Measurements from ENCODE around the gene SNW1.

DNA sequence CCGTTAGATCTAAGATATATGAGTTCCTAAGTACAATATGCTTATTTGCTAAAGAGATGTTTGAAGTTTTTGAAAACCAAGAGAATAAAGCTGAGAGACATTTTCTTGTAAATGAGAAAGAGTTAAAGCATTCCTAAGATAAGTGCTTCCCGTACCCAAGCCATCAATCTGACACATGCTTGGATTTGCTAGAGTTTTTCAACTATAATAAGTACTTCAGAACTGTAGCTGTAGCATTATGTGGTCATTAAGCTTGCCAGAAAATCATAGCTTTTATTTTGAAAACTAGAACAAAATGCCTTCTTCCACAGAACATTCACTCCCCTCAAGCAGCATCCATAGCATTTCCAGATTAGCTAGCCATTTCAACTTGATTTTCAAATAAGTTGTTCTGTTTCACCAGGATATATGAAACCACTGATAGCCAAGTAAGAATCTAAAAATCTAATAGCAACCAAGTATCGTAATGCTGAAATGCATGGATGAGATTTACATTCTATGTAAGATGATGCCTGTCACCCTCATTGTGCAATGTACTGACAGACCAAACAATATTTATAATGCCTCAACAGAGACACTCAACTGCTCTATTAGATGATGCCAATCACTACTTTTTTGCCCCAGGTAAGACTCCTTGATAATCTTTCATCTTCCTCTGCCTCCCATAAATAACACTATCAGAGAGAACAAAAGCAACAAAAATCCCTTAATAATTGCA, 8.0 kb downstream of the SNW1 start:
- TF ChIP-seq, protein P1, sequence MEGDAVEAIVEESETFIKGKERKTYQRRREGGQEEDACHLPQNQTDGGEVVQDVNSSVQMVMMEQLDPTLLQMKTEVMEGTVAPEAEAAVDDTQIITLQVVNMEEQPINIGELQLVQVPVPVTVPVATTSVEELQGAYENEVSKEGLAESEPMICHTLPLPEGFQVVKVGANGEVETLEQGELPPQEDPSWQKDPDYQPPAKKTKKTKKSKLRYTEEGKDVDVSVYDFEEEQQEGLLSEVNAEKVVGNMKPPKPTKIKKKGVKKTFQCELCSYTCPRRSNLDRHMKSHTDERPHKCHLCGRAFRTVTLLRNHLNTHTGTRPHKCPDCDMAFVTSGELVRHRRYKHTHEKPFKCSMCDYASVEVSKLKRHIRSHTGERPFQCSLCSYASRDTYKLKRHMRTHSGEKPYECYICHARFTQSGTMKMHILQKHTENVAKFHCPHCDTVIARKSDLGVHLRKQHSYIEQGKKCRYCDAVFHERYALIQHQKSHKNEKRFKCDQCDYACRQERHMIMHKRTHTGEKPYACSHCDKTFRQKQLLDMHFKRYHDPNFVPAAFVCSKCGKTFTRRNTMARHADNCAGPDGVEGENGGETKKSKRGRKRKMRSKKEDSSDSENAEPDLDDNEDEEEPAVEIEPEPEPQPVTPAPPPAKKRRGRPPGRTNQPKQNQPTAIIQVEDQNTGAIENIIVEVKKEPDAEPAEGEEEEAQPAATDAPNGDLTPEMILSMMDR (conservative IDR thresholded peaks at IDR 0.05; ENCODE audit: low read depth, low read length) = no peak
- TF ChIP-seq POLR2A (IDR thresholded peaks at IDR 0.05; ENCODE audit: low read depth, low read length) = no peak
- no peak for TF ChIP-seq SMC3 (IDR thresholded peaks at IDR 0.05; ENCODE audit: low read depth, low read length)
- peak; percentile 63 for TF ChIP-seq CEBPB (IDR thresholded peaks at IDR 0.05; ENCODE audit: low read depth, low read length)
- no peak for TF ChIP-seq BHLHE40 (IDR thresholded peaks at IDR 0.05; ENCODE audit: low read depth, low read length)
- no peak for TF ChIP-seq RAD21 (IDR thresholded peaks at IDR 0.05; ENCODE audit: low read length)
- no peak for TF ChIP-seq MAFK (IDR thresholded peaks at IDR 0.05; ENCODE audit: low read depth, low read length)
- TF ChIP-seq RFX5 (IDR thresholded peaks at IDR 0.05; ENCODE audit: low read depth, low read length) = no peak
- no peak for TF ChIP-seq MXI1 (IDR thresholded peaks at IDR 0.05; ENCODE audit: borderline replicate concordance, low read depth, low read length)
- TF ChIP-seq MAZ (IDR thresholded peaks at IDR 0.05; ENCODE audit: borderline replicate concordance, low read depth, low read length) = no peak
